ENCODE data around the gene TNFRSF8. TPM values are rescaled to one million over a fixed set of nuclear protein-coding genes. Genes with fewer than 3 reads are reported as not detected.
A peak's percentile ranks its signal among the peaks of the same experiment; 100 is the strongest.

The TNFRSF8 gene
- total RNA-seq, 1 experiment from 2014 or later: not detected

DNA sequence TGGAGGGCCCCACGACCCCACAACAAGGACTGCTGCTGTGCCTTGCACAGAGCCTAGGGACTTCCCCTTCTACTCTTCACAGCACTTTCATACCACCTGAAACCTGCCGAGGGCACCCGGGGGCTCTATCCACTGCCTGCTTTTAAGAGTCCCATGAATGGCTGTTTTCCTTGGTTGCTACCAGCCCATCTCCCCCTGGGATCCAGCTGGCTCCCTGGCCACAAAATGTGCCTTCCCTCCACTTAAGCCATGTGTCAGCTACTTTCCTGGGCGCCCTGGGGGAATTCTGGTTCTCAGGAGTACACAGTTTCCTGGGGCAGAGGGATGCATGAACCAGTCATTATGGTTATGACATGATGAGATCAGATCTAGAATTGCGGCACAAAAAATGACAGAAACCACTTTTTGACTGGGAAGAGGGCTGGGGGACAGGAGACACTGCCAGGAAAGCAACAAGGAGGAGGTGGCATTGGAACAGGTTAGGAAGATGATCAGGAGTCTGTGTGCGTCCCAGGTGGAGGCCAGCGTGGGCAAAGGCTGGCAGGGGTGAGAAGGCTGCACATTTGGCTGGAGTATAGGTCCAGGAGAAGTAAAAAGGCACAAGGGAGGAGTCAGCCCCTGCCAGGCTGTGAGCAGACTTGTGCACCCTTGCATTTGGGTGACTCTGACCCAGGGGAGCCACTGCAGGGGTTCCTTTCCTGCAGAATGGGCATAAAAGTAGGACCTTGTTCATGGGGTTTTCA lies 3.2 kb upstream of the TNFRSF8 start:
- no peak overlapping the region for H3K27ac ChIP-seq
- H3K27me3 ChIP-seq (replicated peaks): peaks cover 21% of the 10 kb centered on the region
- H3K4me1 ChIP-seq (replicated peaks): no peaks in the 10 kb centered on the region
- DNase-seq (ENCODE audit: low read depth in 1 of 2, low spot score in 2 of 2): no peak
- H3K9me3 ChIP-seq (replicated peaks): peaks cover 4% of the 10 kb centered on the region; the same call in 1 of the 2 replicates
- no peaks in the 10 kb centered on the region for H3K36me3 ChIP-seq
- no peak overlapping the region for H3K4me3 ChIP-seq

DNA sequence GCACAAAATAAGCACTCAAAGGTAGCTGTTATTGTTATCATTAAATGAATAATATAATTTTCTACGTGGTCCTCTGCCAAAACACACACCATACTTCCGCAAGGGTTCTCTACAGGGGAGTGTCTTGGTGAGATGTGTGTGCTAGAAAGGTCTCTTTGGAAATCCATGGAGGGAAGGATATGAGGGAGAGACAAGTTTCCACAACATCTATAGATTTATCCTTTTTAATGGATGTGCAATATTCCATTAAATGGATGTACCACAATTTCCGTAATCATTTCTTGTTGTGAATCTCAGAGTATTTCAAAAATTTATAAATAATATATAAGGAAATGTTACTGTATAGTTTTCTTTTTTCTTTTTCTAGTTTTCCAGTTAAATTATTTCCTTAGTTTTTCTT lies 2.6 kb upstream of the TNFRSF8 start:
- H3K9me3 ChIP-seq (replicated peaks): peaks cover 4% of the 10 kb centered on the region; the same call in 1 of the 2 replicates
- H3K36me3 ChIP-seq: no peaks in the 10 kb centered on the region
- no peaks in the 10 kb centered on the region for H3K4me1 ChIP-seq (replicated peaks)
- peaks cover 27% of the 10 kb centered on the region for H3K27me3 ChIP-seq (replicated peaks)
- no peak overlapping the region for H3K4me3 ChIP-seq
- DNase-seq (ENCODE audit: low read depth in 1 of 2, low spot score in 2 of 2): no peak
- H3K27ac ChIP-seq: no peak overlapping the region

DNA sequence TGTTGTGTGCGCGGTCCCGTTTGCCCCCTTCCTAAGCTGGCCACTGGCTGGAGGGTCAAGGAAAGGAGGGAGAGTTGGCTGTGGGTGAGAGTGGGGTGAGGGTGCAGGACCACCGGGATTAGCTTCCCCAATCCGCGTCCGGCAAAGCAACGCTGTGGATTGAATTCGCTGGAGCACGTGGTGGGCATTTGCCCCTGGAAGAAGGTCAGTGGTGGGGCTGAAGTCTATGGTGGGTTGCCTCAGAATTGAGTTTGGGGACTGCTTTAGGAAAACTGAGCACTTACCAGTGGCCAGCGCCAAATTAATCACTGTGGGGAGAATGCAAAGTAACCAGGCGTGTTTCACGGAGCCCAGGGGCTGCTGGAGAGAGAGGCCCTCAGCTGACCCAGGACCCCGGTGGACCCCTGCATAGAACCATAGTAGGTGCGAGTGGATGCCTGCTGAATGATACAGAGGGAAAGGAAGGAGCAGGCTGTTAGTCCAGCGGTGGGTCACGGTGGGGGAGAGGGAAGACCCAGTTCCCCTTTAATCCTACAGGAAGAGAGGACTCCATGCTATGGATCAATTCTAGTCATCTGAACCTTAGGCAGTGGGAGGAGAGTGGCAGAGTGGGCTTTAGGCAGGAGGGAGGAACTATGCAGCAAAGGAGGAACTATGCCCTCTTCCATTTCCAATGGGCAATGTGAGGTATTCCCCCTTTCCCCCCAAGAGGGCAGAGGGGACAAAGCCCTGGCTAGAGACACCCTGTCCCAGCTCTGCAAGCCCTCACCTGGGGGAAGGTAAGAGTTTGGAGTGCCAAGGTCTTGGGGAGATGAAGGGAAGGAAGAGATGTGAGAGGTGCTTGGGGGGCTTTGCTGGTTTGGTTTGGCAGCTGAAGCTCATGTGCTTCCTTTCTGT lies 1.2 kb downstream of the TNFRSF8 start:
- no peak for DNase-seq (ENCODE audit: low read depth in 1 of 2, low spot score in 2 of 2)
- no peaks in the 10 kb centered on the region for H3K9me3 ChIP-seq (replicated peaks)
- H3K27ac ChIP-seq: no peak overlapping the region
- H3K4me3 ChIP-seq: no peak overlapping the region
- H3K36me3 ChIP-seq: no peaks in the 10 kb centered on the region
- peaks cover 33% of the 10 kb centered on the region for H3K27me3 ChIP-seq (replicated peaks)
- H3K4me1 ChIP-seq (replicated peaks): no peaks in the 10 kb centered on the region

DNA sequence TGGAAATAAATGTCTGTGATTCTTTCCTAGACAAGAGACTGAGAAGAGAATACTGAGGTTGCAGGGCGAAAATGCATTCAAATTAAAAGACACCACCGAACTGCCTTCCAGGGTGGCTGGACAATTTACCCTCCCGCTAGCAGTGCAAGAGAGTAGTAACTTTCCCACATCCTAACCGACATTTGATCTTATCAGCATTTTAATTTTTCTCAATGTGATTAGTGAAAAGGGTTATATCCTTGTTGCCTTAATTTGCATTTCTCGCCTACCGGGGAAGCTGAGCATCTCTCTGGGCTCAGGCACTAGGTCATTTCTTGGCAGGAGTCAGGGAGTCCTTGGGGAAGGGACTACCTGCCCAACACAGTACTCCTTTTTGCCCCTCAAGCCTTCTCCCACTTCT lies 2.8 kb downstream of the TNFRSF8 start:
- peaks cover 36% of the 10 kb centered on the region for H3K27me3 ChIP-seq (replicated peaks)
- H3K27ac ChIP-seq: no peak overlapping the region
- H3K4me3 ChIP-seq: no peak overlapping the region
- no peaks in the 10 kb centered on the region for H3K9me3 ChIP-seq (replicated peaks)
- DNase-seq (ENCODE audit: low read depth in 1 of 2, low spot score in 2 of 2): no peak
- no peaks in the 10 kb centered on the region for H3K4me1 ChIP-seq (replicated peaks)
- H3K36me3 ChIP-seq: no peaks in the 10 kb centered on the region

DNA sequence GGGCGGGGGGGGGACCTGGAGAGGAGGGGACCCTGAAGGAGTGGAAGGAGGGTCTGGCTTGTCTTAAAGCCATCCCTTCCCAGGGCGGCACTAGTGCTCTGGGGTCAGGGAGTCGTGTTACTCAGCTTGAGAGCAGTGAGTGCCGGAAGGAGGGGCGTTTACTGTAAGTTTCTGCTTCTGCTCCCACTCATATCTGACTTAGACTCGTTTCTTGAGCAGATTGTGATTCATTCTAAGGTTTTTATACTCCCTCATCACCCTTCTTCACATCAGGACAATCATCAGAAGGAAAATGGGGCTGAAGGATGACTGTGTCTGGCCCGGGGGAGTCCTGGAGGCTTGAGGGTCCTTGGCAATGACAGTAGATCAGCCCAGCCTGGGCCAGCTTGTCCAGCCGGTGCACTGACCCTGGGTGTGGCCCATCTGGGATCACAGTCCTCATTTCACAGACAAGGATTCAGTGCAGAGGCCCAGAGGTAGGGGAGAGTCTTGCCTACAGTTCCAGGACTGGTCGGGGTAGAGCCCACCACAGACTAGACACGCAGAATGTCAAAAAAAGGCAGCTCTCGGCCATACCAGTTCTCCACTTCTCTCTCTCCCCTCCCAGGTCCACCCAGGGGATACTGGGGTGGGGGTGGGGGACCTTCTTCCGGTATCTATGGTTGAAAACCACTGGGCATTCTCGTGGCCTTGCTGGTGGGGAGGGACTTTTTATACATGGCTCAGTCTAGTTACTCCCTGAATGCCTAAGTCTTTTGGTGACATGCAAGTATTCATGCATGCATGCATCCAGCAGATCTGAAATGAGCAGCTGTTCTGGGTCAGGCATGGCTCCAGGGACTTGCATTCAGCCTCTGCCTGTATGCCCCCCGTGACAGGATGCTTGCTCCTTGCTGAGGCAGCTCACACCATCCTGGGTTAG lies 5.1 kb downstream of the TNFRSF8 start:
- Histone ChIP-seq H3K4me3 (no peak overlapping the region), H3K36me3 (no peaks in the 10 kb centered on the region), H3K9me3 (replicated peaks) (no peaks in the 10 kb centered on the region), H3K4me1 (replicated peaks) (no peaks in the 10 kb centered on the region), H3K27me3 (replicated peaks) (peaks cover 33% of the 10 kb centered on the region), H3K27ac (no peak overlapping the region)
- no peak for DNase-seq (ENCODE audit: low read depth in 1 of 2, low spot score in 2 of 2)

DNA sequence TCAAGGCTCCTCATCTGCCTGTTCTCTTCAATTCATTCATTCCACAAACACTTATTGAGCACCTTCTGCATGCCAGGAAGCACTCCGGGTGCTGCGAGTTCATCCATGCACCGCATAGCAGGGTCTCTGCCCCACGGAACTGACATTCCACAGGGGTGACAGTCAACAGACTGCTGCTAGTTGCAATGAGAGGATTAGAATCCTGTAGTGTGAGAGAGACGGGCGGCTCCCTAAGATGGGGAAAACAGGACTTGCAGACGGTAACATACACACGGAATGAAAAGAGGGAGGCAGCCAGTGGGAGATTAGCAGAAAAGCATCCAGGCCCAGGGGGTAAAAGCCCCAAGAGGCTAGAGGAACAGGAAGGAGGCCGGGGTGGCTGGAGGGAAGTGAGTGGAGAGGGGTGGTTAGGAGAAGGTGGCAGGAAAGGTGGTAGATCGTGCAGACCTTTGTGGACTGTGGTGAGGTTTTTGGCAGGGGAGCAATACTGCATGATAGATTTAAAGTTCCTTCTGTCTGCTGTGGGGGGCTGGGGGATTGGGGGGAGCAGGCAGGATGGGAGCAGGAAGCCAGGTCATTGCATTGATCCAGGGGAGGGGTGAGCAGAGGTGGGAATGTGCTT lies 6.6 kb downstream of the TNFRSF8 start:
- peaks cover 17% of the 10 kb centered on the region for H3K27me3 ChIP-seq (replicated peaks)
- H3K4me3 ChIP-seq: no peak overlapping the region
- no peaks in the 10 kb centered on the region for H3K4me1 ChIP-seq (replicated peaks)
- no peaks in the 10 kb centered on the region for H3K36me3 ChIP-seq
- no peak overlapping the region for H3K27ac ChIP-seq
- DNase-seq (ENCODE audit: low read depth in 1 of 2, low spot score in 2 of 2): no peak
- no peaks in the 10 kb centered on the region for H3K9me3 ChIP-seq (replicated peaks)

DNA sequence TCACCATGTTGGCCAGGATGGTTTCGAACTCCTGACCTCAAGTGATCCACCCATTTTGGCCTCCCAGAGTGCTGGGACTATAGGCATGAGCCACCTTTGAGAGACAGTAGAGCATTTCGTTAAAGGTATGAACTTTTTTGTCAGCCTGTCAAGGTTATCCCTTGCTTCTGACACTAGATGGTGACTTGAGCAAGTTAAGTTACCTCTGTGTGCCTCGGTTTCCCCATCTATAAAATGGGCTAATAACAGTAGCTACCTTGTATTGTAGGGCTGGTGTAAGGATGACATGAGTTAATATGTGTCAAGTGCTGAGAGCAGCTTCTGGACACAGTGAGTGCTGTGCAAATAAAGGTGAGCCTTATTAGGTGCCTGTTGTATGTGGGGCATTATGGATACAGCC lies 8.8 kb downstream of the TNFRSF8 start:
- peaks cover 7% of the 10 kb centered on the region; the same call in 1 of the 2 replicates for H3K27me3 ChIP-seq (replicated peaks)
- no peaks in the 10 kb centered on the region for H3K36me3 ChIP-seq
- H3K9me3 ChIP-seq (replicated peaks): no peaks in the 10 kb centered on the region
- no peak overlapping the region for H3K4me3 ChIP-seq
- peaks cover 13% of the 10 kb centered on the region for H3K4me1 ChIP-seq (replicated peaks)
- no peak for DNase-seq (ENCODE audit: low read depth in 1 of 2, low spot score in 2 of 2)
- H3K27ac ChIP-seq: no peak overlapping the region

DNA sequence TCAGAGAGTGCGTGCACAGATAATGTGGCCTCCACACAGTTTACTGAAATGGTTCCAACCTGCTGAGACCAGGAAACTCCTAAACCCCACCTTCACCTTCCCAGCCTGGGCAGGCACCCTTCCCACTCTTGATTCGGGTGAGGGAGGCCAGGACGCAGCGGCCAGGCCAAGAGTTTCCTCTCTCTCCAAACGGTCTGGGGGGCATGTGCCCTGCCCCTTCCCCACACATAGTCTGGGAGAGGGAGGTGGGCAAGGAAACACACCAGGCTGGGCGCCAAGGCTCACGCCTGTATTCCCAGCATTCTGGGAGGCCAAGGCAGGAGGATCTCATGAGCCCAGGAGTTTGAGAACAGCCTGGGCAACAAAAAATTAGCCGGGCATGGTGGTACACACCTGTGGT lies 9.6 kb downstream of the TNFRSF8 start:
- Histone ChIP-seq H3K27me3 (replicated peaks) (0 out of 2 replicates have a peak, but pooled peaks cover 5% of the 10 kb centered on the region), H3K4me1 (replicated peaks) (peaks cover 13% of the 10 kb centered on the region), H3K27ac (no peak overlapping the region), H3K36me3 (no peaks in the 10 kb centered on the region), H3K9me3 (replicated peaks) (no peaks in the 10 kb centered on the region), H3K4me3 (no peak overlapping the region)
- DNase-seq (ENCODE audit: low read depth in 1 of 2, low spot score in 2 of 2): no peak

DNA sequence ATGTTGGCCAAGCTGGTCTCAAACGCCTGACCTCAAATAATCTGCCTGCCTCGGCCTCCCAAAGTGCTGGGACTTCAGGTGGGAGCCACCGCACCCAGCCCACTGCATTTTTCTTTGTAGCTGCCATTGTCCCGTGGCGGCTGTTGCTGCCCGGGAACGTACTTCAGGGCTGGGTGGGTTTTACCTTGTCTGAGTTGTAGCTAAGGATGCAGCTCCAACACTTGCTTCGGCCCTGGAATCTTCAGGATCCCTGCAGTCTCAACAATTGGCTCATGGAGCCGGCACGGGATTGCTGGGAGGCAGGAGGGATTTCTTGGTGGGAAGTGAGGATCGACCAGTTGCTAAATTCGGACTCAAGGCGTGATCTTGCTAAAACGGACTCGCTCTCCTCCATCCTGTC lies 10.7 kb downstream of the TNFRSF8 start:
- H3K27me3 ChIP-seq (replicated peaks): 0 out of 2 replicates have a peak, but pooled peaks cover 5% of the 10 kb centered on the region
- no peaks in the 10 kb centered on the region for H3K36me3 ChIP-seq
- H3K9me3 ChIP-seq (replicated peaks): no peaks in the 10 kb centered on the region
- no peak for DNase-seq (ENCODE audit: low read depth in 1 of 2, low spot score in 2 of 2)
- H3K4me1 ChIP-seq (replicated peaks): peaks cover 13% of the 10 kb centered on the region
- H3K4me3 ChIP-seq: no peak overlapping the region
- no peak overlapping the region for H3K27ac ChIP-seq

DNA sequence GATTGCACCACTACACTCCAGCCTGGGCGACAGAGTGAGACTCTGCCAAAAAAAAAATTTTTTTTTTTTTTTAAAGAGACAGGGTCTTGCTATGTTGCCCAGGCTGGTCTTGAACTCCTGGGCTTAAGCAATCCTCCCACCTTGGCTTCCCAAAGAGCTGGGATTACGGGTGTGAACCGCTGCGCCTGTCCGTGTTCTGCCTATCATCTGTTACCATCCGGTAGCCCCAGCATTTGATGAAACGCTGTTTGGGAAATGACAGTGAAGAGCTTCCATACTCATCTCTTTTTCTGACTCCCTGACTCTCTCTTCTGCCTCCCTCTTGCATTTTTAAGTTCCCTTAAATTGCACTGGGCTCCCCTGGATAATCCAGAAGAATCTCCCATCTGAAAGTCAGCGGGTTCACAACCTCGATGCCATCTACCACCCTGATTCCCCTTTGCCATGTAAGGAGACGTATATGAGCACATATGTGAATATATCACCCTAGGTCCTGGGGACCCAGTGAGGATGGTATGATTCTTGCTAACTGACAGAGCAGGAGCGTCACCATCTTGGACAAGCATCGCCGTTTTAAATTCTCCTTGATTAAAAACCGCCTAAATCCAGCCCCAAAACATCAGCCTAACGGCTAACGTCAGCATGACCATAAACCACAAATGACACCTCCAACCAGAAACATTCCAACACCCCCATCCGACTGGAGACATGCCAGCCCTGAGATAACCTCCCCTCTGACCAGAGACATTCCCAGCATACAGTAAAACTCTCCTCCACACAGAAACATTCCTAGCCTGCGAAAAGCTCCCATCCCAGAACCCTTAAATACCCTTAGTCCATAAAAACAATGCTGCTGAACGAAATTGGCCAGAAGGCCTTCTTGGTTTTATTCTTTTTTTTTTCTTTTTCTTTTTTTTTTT lies 12.4 kb downstream of the TNFRSF8 start:
- Histone ChIP-seq H3K4me3 (no peak overlapping the region), H3K4me1 (replicated peaks) (peaks cover 13% of the 10 kb centered on the region), H3K27me3 (replicated peaks) (0 out of 2 replicates have a peak, but pooled peaks cover 5% of the 10 kb centered on the region), H3K36me3 (no peaks in the 10 kb centered on the region), H3K9me3 (replicated peaks) (no peaks in the 10 kb centered on the region), H3K27ac (peak overlapping the region; percentile 69)
- peak; percentile 81 to 84 for DNase-seq (ENCODE audit: low read depth in 1 of 2, low spot score in 2 of 2)

DNA sequence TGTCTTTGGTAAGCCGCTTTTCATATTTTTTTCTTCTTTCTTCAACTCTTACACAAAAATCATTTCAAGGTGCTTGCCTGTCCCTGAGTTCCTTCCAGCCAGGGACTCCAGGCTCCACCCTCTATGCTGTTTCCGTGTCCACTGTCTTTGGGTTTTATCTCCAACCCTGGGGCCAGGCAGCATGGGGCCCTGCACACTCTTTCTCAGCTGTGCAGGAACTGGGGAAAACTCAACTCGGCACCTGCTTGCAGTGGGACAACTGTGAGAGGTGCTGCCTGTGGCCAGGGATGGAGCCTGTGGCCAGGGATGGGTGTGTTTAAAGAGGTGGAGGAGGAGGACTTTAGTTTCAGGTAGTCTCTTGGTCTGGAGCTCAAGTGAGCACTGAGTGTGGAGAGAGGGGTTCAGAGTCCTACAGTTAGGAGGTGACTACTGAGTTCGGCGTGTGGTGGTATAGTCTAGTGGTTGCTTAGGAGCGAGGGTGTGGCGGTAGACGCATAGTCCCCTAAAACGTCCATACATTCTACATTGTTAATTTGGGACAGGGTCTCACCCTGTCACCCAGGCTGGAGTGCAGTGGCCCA lies 13.4 kb downstream of the TNFRSF8 start:
- Histone ChIP-seq H3K27me3 (replicated peaks) (no peaks in the 10 kb centered on the region), H3K27ac (no peak overlapping the region), H3K9me3 (replicated peaks) (no peaks in the 10 kb centered on the region), H3K36me3 (no peaks in the 10 kb centered on the region), H3K4me1 (replicated peaks) (peaks cover 13% of the 10 kb centered on the region), H3K4me3 (no peak overlapping the region)
- no peak for DNase-seq (ENCODE audit: low read depth in 1 of 2, low spot score in 2 of 2)

DNA sequence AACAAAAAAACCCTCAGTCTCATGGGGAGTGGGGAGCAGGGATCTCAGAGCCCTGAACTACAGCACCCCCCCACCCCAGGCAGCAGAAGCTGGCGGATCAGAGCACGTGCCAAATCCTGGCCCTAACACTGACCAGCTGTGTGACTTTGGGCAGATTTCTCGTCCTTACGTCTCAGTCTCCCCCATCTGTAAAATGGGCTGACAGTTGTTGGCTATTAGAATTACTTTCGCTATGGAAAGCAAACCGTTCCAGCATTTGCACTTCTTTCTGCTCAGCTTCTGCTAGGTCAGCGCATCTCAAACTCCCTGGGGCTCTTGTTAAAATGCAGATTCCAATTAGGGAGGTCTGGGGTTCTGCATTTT lies 15.5 kb downstream of the TNFRSF8 start:
- Histone ChIP-seq H3K9me3 (replicated peaks) (no peaks in the 10 kb centered on the region), H3K27me3 (replicated peaks) (no peaks in the 10 kb centered on the region), H3K4me1 (replicated peaks) (peaks cover 13% of the 10 kb centered on the region), H3K27ac (no peak overlapping the region), H3K36me3 (no peaks in the 10 kb centered on the region), H3K4me3 (no peak overlapping the region)
- no peak for DNase-seq (ENCODE audit: low read depth in 1 of 2, low spot score in 2 of 2)
